Measurements from ENCODE around the gene IL2RA. TPM values are rescaled to one million over a fixed set of nuclear protein-coding genes. Genes with fewer than 3 reads are reported as not detected.
"Not testable (repeated sequence)": the region's sequence is repeated elsewhere in the genome, so short reads cannot be mapped to it uniquely, and the experiment has no call there.

The IL2RA gene
- polyA plus RNA-seq, 1 donor from 2014 or later = not detected

DNA sequence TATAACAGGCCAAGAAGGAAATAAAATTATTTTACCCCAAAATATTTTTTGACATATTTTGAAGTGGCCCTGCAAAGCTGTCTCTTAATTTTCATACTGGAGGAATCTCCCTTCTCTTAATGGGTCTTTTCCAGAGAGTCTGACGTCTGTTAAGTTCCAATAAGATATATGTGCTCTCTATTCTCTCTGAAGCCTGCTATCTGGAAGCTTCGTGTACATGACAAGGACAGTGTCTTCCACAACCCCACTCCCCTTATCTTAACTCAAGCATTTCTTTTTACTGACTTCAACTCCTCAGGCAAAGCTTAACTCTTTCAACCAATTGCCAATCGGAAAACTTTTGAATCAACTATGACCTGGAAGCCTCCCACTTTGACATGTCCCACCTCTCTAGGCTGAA is 55.6 kb downstream of the IL2RA start:
- no peaks in the 10 kb centered on the region for H3K9me3 ChIP-seq (ENCODE audit: low read length)
- H3K27ac ChIP-seq (ENCODE audit: low read length) = no peak overlapping the region
- no peak overlapping the region for H3K4me2 ChIP-seq (ENCODE audit: low read length)
- no peaks in the 10 kb centered on the region for H3K27me3 ChIP-seq (ENCODE audit: insufficient read depth, low read depth, low read length)
- no peak overlapping the region for H2AFZ ChIP-seq (ENCODE audit: low read depth, low read length)
- no peaks in the 10 kb centered on the region for H3K9me2 ChIP-seq (ENCODE audit: insufficient read depth, low read length)
- H3K36me3 ChIP-seq (ENCODE audit: insufficient read depth, low read length) = no peaks in the 10 kb centered on the region
- no peaks in the 10 kb centered on the region for H3F3A ChIP-seq (ENCODE audit: insufficient read depth, low read length, poor library complexity, severe bottlenecking)
- TF ChIP-seq MXI1 (conservative IDR thresholded peaks at IDR 0.05; ENCODE audit: poor library complexity, severe bottlenecking) (no peak), TAF1 (IDR thresholded peaks at IDR 0.05; ENCODE audit: low read depth) (no peak), RAD21 (conservative IDR thresholded peaks at IDR 0.05) (no peak), EP300 (conservative IDR thresholded peaks at IDR 0.05; ENCODE audit: poor library complexity, severe bottlenecking) (no peak), EZH2 (IDR thresholded peaks at IDR 0.05; ENCODE audit: borderline replicate concordance, insufficient read depth, low read length, poor library complexity, severe bottlenecking) (no peak), SMC3 (conservative IDR thresholded peaks at IDR 0.05; ENCODE audit: poor library complexity) (no peak), POLR2AphosphoS5 (IDR thresholded peaks at IDR 0.05) (no peak)
- TF ChIP-seq, protein P1, sequence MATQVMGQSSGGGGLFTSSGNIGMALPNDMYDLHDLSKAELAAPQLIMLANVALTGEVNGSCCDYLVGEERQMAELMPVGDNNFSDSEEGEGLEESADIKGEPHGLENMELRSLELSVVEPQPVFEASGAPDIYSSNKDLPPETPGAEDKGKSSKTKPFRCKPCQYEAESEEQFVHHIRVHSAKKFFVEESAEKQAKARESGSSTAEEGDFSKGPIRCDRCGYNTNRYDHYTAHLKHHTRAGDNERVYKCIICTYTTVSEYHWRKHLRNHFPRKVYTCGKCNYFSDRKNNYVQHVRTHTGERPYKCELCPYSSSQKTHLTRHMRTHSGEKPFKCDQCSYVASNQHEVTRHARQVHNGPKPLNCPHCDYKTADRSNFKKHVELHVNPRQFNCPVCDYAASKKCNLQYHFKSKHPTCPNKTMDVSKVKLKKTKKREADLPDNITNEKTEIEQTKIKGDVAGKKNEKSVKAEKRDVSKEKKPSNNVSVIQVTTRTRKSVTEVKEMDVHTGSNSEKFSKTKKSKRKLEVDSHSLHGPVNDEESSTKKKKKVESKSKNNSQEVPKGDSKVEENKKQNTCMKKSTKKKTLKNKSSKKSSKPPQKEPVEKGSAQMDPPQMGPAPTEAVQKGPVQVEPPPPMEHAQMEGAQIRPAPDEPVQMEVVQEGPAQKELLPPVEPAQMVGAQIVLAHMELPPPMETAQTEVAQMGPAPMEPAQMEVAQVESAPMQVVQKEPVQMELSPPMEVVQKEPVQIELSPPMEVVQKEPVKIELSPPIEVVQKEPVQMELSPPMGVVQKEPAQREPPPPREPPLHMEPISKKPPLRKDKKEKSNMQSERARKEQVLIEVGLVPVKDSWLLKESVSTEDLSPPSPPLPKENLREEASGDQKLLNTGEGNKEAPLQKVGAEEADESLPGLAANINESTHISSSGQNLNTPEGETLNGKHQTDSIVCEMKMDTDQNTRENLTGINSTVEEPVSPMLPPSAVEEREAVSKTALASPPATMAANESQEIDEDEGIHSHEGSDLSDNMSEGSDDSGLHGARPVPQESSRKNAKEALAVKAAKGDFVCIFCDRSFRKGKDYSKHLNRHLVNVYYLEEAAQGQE (IDR thresholded peaks at IDR 0.05; ENCODE audit: borderline replicate concordance) = no peak
- TF ChIP-seq, protein P2, sequence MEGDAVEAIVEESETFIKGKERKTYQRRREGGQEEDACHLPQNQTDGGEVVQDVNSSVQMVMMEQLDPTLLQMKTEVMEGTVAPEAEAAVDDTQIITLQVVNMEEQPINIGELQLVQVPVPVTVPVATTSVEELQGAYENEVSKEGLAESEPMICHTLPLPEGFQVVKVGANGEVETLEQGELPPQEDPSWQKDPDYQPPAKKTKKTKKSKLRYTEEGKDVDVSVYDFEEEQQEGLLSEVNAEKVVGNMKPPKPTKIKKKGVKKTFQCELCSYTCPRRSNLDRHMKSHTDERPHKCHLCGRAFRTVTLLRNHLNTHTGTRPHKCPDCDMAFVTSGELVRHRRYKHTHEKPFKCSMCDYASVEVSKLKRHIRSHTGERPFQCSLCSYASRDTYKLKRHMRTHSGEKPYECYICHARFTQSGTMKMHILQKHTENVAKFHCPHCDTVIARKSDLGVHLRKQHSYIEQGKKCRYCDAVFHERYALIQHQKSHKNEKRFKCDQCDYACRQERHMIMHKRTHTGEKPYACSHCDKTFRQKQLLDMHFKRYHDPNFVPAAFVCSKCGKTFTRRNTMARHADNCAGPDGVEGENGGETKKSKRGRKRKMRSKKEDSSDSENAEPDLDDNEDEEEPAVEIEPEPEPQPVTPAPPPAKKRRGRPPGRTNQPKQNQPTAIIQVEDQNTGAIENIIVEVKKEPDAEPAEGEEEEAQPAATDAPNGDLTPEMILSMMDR (IDR thresholded peaks at IDR 0.05; ENCODE audit: poor library complexity, severe bottlenecking) = no peak
- no peaks in the 10 kb centered on the region for H4K20me1 ChIP-seq (ENCODE audit: insufficient read depth)
- no peak overlapping the region for H3K4me3 ChIP-seq (ENCODE audit: low read length)
- H3K9ac ChIP-seq (ENCODE audit: low read length) = no peak overlapping the region
- no peaks in the 10 kb centered on the region for H3K79me2 ChIP-seq (replicated peaks; ENCODE audit: insufficient read depth, low read length)

DNA sequence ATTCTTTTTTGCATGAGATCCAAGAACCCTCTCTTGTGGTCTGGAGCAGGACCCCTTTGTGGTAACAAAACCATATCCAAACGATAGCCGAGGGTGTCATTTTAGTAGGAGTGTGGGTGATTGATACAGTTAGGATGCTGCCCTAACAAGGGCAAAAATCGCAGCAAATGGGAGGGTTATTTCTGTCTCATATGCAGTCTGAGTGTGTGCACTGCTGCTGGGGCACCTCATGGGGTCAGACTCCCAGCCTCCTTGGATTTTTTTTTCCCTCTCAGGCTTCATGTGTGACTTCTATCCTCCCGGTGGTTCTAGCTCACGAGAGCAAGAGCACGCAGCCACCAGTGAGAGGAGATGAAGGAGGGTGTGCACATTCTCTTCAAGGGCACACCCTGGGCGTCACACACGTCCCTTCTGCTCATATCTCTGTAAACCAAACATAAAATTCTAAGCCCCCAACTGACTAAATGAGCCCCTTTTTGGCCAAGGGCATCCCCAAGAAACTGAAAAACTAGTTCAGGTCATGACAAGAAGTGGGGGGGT is 56.2 kb downstream of the IL2RA start:
- Histone ChIP-seq H3F3A (ENCODE audit: insufficient read depth, low read length, poor library complexity, severe bottlenecking) (no peaks in the 10 kb centered on the region), H3K9me2 (ENCODE audit: insufficient read depth, low read length) (no peaks in the 10 kb centered on the region), H3K36me3 (ENCODE audit: insufficient read depth, low read length) (no peaks in the 10 kb centered on the region), H3K9ac (ENCODE audit: low read length) (no peak overlapping the region), H3K4me2 (ENCODE audit: low read length) (no peak overlapping the region), H4K20me1 (ENCODE audit: insufficient read depth) (no peaks in the 10 kb centered on the region), H3K4me3 (ENCODE audit: low read length) (no peak overlapping the region), H3K27ac (ENCODE audit: low read length) (no peak overlapping the region), H3K79me2 (replicated peaks; ENCODE audit: insufficient read depth, low read length) (no peaks in the 10 kb centered on the region), H3K27me3 (ENCODE audit: insufficient read depth, low read depth, low read length) (no peaks in the 10 kb centered on the region), H2AFZ (ENCODE audit: low read depth, low read length) (no peak overlapping the region), H3K9me3 (ENCODE audit: low read length) (no peaks in the 10 kb centered on the region)
- no peak for TF ChIP-seq TAF1 (IDR thresholded peaks at IDR 0.05; ENCODE audit: low read depth)
- TF ChIP-seq RAD21 (conservative IDR thresholded peaks at IDR 0.05) = no peak
- TF ChIP-seq EP300 (conservative IDR thresholded peaks at IDR 0.05; ENCODE audit: poor library complexity, severe bottlenecking) = no peak

DNA sequence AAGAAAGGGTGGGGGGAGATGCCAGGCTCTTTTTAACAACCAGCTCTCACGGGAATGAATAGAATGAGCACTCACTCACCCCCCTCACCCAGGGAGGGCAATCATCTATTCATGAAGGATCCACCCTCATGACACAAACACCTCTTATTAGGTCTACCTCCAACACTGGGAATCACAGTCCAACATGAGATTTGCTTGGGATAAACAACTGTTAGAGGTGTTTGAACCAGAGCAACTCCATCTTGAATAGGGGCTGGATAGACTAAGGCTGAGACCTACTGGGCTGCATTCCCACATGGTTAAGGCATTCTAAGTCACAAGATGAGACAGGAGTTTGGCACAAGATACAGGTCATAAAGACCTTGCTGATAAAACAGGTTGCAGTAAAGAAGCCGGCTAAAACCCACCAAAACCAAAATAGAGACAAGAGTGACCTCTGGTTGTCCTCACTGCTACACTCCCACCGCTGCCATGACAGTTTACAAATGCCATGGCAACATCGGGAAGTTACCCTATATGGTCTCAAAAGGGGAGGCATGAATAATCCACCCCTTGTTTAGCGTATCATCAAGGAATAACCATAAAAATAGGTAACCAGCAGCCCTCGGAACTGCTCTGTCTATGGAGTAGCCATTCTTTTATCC is 56.9 kb downstream of the IL2RA start:
- H4K20me1 ChIP-seq (ENCODE audit: insufficient read depth); H3K79me2 ChIP-seq (replicated peaks; ENCODE audit: insufficient read depth, low read length); H2AFZ ChIP-seq (ENCODE audit: low read depth, low read length); H3K4me3 ChIP-seq (ENCODE audit: low read length); H3F3A ChIP-seq (ENCODE audit: insufficient read depth, low read length, poor library complexity, severe bottlenecking); H3K9ac ChIP-seq (ENCODE audit: low read length); H3K27ac ChIP-seq (ENCODE audit: low read length); H3K36me3 ChIP-seq (ENCODE audit: insufficient read depth, low read length); H3K4me2 ChIP-seq (ENCODE audit: low read length); H3K27me3 ChIP-seq (ENCODE audit: insufficient read depth, low read depth, low read length); H3K9me2 ChIP-seq (ENCODE audit: insufficient read depth, low read length); H3K9me3 ChIP-seq (ENCODE audit: low read length): not testable (repeated sequence)

All from neural cell (in vitro differentiated cells).